Measurements from ENCODE around the gene HARS1. TPM values are rescaled to one million over a fixed set of nuclear protein-coding genes. Genes with fewer than 3 reads are reported as not detected.

The HARS1 gene
- total RNA-seq (10 to 100 TPM; 36.2 to 50.4 TPM), polyA plus RNA-seq (ENCODE audit: insufficient read length in 6 of 6) (10 to 100 TPM; 70.5 to 82.8 (median 74.3) TPM)
- long read RNA-seq, donor 1, transcript HARS-215 (13 exons, 1,945 nt), result major isoform, 17 of 212 reads
- long read RNA-seq, donor 1, transcript HARS-211 (3 exons, 619 nt), result minor isoform, 9 of 212 reads
- long read RNA-seq, donor 1, partial matches to known transcripts, result 138 of 212 reads
- long read RNA-seq, donor 1, other reads (novel, unspliced or antisense), result 43 of 212 reads
- long read RNA-seq, donor 2, transcript HARS-211 (3 exons, 619 nt), result minor isoform, 9 of 441 reads
- long read RNA-seq, donor 2, transcript HARS-215 (13 exons, 1,945 nt), result major isoform, 14 of 441 reads
- long read RNA-seq, donor 2, partial matches to known transcripts, result 373 of 441 reads
- long read RNA-seq, donor 2, other reads (novel, unspliced or antisense), result 40 of 441 reads
- long read RNA-seq, donor 3, transcript HARS-215 (13 exons, 1,945 nt), result major isoform, 13 of 115 reads
- long read RNA-seq, donor 3, partial matches to known transcripts, result 59 of 115 reads
- long read RNA-seq, donor 3, other reads (novel, unspliced or antisense), result 40 of 115 reads
- long read RNA-seq, donor 4, transcript HARS-215 (13 exons, 1,945 nt), result major isoform, 26 of 34 reads
- long read RNA-seq, donor 4, partial matches to known transcripts, result 2 of 34 reads
- long read RNA-seq, donor 4, other reads (novel, unspliced or antisense), result 3 of 34 reads
- long read RNA-seq, donor 5, transcript HARS-215 (13 exons, 1,945 nt), result major isoform, 17 of 52 reads
- long read RNA-seq, donor 5, partial matches to known transcripts, result 29 of 52 reads
- long read RNA-seq, donor 5, other reads (novel, unspliced or antisense), result 0 of 52 reads
- long read RNA-seq, donor 6, transcript HARS-215 (13 exons, 1,945 nt), result major isoform, 19 of 55 reads
- long read RNA-seq, donor 6, partial matches to known transcripts, result 32 of 55 reads
- long read RNA-seq, donor 6, other reads (novel, unspliced or antisense), result 0 of 55 reads
- long read RNA-seq, donor 7, transcript HARS-215 (13 exons, 1,945 nt), result major isoform, 8 of 139 reads
- long read RNA-seq, donor 7, partial matches to known transcripts, result 101 of 139 reads
- long read RNA-seq, donor 7, other reads (novel, unspliced or antisense), result 27 of 139 reads
- long read RNA-seq, donor 8, transcript HARS-215 (13 exons, 1,945 nt), result major isoform, 18 of 90 reads
- long read RNA-seq, donor 8, partial matches to known transcripts, result 47 of 90 reads
- long read RNA-seq, donor 8, other reads (novel, unspliced or antisense), result 21 of 90 reads
- long read RNA-seq, donor 9, result 0 reads
- long read RNA-seq, donor 10, transcript HARS-215 (13 exons, 1,945 nt), result major isoform, 49 of 59 reads
- long read RNA-seq, donor 10, partial matches to known transcripts, result 3 of 59 reads
- long read RNA-seq, donor 10, other reads (novel, unspliced or antisense), result 2 of 59 reads
- long read RNA-seq, donor 11, transcript HARS-215 (13 exons, 1,945 nt), result major isoform, 17 of 201 reads
- long read RNA-seq, donor 11, partial matches to known transcripts, result 130 of 201 reads
- long read RNA-seq, donor 11, other reads (novel, unspliced or antisense), result 44 of 201 reads
- long read RNA-seq, donor 12, transcript HARS-215 (13 exons, 1,945 nt), result major isoform, 11 of 249 reads
- long read RNA-seq, donor 12, partial matches to known transcripts, result 197 of 249 reads
- long read RNA-seq, donor 12, other reads (novel, unspliced or antisense), result 36 of 249 reads

- Histone ChIP-seq H3K27ac (peak within 1 kb of the TSS; percentile 77 to 91), H3K27me3 (no peaks in the 10 kb centered on the region), H3K36me3 (peaks cover 0 to 45% of the 10 kb centered on the region in 2 donors), H3K9me3 (no peaks in the 10 kb centered on the region), H3K4me3 (peak within 1 kb of the TSS; percentile 69 to 73), H3K4me1 (peaks cover 17 to 32% of the 10 kb centered on the region in 2 donors)
- peak; percentile 99 for ATAC-seq
- no peak for TF ChIP-seq CTCF (IDR thresholded peaks at IDR 0.05)
- intact Hi-C loops (cut with DNase I), result no loop called here
- DNase-seq, result peak; percentile 81 to 95 (median 92)
Observed at GRCh38 chr5:140690941-140691924, at the start of gene HARS1, which contains the start of gene HARS2. Gene HARS1 (minus strand): TSS chr5:140691370. CDS start chr5:140691304, 66 bp downstream. Gene HARS2 (plus strand): TSS chr5:140691455. CDS start chr5:140691649, 194 bp downstream.

GRCh38 chr5:140737486-140737885 lies 46.3 kb upstream of the HARS1 start:
- H3K27me3 ChIP-seq, result peaks cover 3 to 22% of the 10 kb centered on the region in 2 donors
- TF ChIP-seq CTCF (IDR thresholded peaks at IDR 0.05), result no peak
- ATAC-seq (no peak), DNase-seq (no peak)
- H3K4me1 ChIP-seq, result no peaks in the 10 kb centered on the region
- intact Hi-C loops (cut with DNase I), result no loop called here
- peaks cover 0 to 4% of the 10 kb centered on the region in 2 donors for H3K9me3 ChIP-seq
- H3K4me3 ChIP-seq, result no peak overlapping the region
- no peak overlapping the region for H3K27ac ChIP-seq
- H3K36me3 ChIP-seq, result no peaks in the 10 kb centered on the region

DNA sequence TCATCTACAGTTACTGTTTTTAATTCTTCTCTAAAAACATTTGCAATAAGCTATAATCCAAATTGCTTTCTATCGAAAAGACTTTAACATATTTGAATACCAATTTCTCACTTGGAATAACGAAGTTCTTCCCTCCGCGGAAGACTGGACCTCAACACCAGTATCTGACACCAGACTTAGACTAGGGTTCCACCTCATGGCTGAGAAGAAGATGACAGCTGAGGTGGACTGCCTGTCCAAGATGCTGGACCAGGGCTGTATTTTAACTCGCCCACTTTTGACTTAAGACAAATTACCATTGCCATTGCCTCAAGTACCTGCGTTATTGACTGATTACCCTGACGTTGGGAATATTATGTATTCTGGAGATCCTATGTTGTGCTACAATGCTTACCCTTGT lies 43.2 kb upstream of the HARS1 start:
- intact Hi-C loops (cut with DNase I), result no loop called here
- TF ChIP-seq CTCF (IDR thresholded peaks at IDR 0.05), result peak in 1 of 2 donors; percentile 39
- H3K9me3 ChIP-seq, result peaks cover 0 to 4% of the 10 kb centered on the region in 2 donors

More for the DNA sequence above, 43.2 kb upstream of the HARS1 start:
- H3K27ac ChIP-seq, result no peak overlapping the region
- H3K4me1 ChIP-seq, result no peaks in the 10 kb centered on the region
- H3K4me3 ChIP-seq, result no peak overlapping the region
- H3K36me3 ChIP-seq, result no peaks in the 10 kb centered on the region
- DNase-seq, result peak in 1 of 4 donors; percentile 10
- ATAC-seq, result no peak
- H3K27me3 ChIP-seq, result peaks cover 3 to 41% of the 10 kb centered on the region in 2 donors

Data from left lung (tissue), 14 donors.